Body of pancreas (tissue), 4 donors: ENCODE results near the gene CIB2.

Source experiments
- POLR2A ChIP-seq, 3 donors: fragments of 450-650 bp; IDR thresholded peaks; one replicate each; pipeline ENCODE4 v1.6.1; 2016; ENCODE audit warnings: antibody characterized with exemption in 3 of 3, mild to moderate bottlenecking in 2 of 3
- TF ChIP-seq, protein P1 (sequence below), 7 experiments: fragments of 450-650 bp in 4 of 7; fragments of 200-600 bp in 3 of 7; sonication (generic) in 3 of 7; IDR thresholded peaks; one replicate each; pipeline ENCODE4 v1.5.1; 2016 to 2019; ENCODE audit warnings: antibody characterized with exemption in 7 of 7

DNA sequence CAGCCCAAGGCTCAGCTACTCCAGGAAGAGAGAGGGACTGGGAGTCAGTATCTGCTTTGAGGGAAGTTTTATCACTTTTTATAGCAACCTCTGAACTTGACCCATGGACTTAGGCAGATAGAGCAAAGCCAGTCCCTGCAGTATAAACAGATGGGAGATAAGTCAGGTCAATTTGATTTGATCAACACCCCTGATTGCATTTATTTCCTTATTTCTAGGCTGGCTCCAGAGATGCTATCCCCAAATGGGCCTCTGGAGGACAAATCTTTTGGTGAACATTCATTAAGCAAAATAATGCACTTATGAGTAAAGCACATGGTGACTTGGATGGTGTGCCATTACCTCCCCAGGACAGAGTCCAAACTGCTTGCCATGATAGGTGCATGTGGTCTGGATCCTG, 9.0 kb upstream of the CIB2 start:
- TF ChIP-seq, protein P1, sequence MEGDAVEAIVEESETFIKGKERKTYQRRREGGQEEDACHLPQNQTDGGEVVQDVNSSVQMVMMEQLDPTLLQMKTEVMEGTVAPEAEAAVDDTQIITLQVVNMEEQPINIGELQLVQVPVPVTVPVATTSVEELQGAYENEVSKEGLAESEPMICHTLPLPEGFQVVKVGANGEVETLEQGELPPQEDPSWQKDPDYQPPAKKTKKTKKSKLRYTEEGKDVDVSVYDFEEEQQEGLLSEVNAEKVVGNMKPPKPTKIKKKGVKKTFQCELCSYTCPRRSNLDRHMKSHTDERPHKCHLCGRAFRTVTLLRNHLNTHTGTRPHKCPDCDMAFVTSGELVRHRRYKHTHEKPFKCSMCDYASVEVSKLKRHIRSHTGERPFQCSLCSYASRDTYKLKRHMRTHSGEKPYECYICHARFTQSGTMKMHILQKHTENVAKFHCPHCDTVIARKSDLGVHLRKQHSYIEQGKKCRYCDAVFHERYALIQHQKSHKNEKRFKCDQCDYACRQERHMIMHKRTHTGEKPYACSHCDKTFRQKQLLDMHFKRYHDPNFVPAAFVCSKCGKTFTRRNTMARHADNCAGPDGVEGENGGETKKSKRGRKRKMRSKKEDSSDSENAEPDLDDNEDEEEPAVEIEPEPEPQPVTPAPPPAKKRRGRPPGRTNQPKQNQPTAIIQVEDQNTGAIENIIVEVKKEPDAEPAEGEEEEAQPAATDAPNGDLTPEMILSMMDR (IDR thresholded peaks at IDR 0.05): no peak
- no peak for TF ChIP-seq POLR2A (IDR thresholded peaks at IDR 0.05)
